Muscle of arm (tissue), 12 donors: ENCODE data around the gene DGKG. TPM values are rescaled to one million over a fixed set of nuclear protein-coding genes. Genes with fewer than 3 reads are reported as not detected.

Source experiments
- DNase-seq: peaks from one replicate; pipeline ENCODE4 v3.0.0-alpha.2; 2013
- polyA plus RNA-seq, 12 donors: library from polyadenylated mRNA; unstranded; fragments of 120-200 nt; gene quantifications; one replicate each; pipeline ENCODE4 v1.2.1, GENCODE V29; 2013; ENCODE audit not compliant: insufficient read length in 12 of 12

Gene DGKG
- polyA plus RNA-seq, 12 donors: 0.73 to 3.5 (median 2.0) TPM; not detected in 2

DNA sequence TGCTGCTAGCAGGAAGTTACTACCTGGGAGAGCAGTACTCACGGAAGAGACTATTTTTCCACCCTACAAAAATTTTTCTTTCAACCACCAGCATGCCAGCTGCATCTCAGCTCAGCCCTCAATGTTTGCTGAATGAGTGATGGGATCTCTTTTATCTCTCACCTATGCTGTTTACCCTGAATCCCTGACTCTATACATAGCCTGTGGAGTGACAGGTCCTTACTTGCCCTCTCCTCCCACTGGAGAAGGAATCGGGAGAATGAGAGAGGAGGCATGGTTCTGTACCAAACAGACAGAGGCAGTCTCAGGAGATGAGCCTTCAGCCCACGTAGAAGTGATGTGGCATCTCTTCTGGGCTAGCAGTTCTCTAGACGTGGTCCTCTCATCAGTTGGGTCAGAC, 6.7 kb upstream of the DGKG start:
- no peak for DNase-seq

DNA sequence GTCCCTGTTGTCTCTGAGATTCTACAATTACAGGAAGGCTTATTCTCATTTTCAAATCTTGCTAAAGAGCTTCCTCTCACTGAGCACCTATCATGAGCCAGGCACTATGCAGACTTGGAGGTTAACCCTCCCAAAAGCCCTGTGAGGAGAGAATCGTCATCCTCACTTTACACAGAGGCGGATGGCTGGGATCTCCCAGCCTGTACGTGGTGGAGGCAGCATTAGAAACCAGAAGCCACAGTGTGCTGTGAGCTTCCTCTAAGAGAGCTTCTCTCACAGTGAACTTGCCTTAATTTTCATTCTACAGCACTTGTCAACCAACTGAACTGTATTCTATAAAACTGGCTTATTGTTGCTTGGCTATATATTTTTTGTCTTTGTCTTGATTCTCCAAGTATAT, 6.1 kb upstream of the DGKG start:
- no peak for DNase-seq

DNA sequence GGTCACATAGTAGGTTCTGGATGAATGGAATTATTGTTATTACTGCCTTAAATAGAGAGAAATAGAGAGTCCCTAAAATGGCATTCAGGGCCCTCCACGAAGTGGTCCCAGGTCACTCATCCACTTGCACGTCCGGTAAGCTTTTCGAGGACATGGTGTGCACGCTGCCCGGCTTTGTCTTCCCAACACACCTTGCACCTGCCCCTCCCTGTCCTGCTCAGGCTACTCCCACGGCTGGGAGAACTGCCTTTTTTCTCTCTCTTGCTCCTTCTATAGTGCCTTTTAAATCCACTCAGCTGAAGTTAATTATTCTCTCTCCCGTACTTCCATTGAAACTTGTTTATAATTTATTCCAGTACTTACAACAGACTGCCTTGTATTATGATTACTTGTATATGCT, 5.6 kb upstream of the DGKG start:
- DNase-seq: no peak

DNA sequence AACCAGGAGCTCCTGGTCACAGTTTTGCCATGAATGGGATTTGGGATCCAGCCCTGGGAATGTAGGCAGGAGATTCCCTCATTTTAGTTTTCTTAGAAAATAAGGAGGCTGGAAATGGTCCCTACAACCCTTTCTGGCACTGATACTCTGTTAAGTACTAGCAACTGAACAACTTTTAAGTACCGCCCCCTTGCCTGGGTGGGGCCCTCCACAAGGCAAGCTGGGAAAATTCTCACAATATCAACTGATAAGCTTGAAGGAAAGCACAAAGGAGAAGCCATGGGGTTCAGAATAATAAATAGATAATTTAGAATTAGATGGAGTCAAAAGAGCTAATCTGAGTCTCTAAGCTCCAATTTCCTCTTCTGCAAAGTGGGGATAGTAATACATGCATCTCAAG, 4.2 kb upstream of the DGKG start:
- DNase-seq: no peak

- no peak for DNase-seq
Observed at GRCh38 chr3:186365202-186365974, 3.4 kb upstream of the DGKG start.

GRCh38 chr3:186362988-186363387, 954 bp upstream of the DGKG start:
- DNase-seq: no peak

- no peak for DNase-seq
Observed at GRCh38 chr3:186362537-186362842, 456 bp upstream of the DGKG start.

GRCh38 chr3:186361246-186361761, 730 bp downstream of the DGKG start:
- DNase-seq: no peak

GRCh38 chr3:186360779-186361178, 1.3 kb downstream of the DGKG start:
- DNase-seq: no peak

- no peak for DNase-seq
Observed at GRCh38 chr3:186359078-186359477, 3.0 kb downstream of the DGKG start.

DNA sequence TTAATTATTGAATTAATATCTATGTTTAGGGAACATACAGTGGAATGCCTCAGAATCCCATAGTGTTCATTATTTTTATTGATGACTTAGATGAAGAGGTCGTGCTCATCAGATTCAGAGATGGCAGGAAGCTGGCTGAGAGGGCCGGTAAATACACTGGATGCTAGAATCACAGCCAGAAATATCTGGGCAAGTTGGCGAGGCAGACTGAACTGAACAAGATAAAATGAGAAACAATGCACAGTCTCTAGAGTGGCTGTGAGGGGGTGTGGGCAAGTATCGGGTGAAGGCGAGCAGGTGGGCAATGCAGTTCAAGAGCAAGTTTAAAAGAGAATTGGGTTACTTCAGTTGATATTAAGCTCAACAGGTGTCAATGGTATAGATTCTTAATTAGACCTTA, 5.9 kb downstream of the DGKG start:
- DNase-seq: no peak

DNA sequence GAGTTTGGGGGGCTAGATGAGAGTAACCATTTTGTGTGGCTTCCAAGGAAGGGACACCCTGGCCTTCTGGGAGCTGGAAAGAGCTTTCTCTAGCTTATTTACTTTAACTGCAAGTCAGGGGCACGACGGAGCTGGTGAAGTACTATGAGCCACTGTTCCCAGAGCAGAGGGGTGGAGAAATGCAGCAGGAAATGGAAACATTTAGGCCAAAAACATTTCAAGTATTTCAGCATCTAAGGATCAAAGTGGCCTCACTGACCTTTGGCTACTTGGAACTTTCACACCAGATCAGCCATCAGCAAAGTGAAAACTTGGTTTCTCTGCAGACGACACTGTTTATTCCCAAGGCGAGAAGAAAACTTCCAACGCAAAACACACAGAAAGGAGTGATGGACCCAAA, 7.9 kb downstream of the DGKG start:
- no peak for DNase-seq

GRCh38 chr3:186352369-186352768, 9.7 kb downstream of the DGKG start:
- no peak for DNase-seq

DNA sequence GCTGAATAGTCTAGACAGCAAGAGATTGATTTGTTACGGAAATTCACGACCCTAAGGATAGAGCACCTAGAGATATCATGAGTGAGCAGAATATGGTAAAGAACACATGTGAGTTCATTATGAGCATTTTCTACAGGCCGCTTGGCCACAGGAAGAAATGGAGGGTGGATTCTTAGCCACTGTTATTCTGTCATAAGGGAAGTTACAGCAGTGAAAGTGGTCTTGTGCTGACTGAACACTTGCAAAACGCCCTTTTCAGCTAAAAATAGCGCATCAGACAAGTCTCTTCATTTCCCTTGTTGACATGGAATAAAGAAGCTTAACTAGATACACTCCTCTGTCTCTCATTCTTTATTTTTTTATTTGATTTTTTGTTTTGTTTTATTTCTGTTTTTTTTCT, 19.8 kb downstream of the DGKG start:
- peak; percentile 16 for DNase-seq

- DNase-seq: no peak
Observed at GRCh38 chr3:186340204-186340603, 21.8 kb downstream of the DGKG start.

DNA sequence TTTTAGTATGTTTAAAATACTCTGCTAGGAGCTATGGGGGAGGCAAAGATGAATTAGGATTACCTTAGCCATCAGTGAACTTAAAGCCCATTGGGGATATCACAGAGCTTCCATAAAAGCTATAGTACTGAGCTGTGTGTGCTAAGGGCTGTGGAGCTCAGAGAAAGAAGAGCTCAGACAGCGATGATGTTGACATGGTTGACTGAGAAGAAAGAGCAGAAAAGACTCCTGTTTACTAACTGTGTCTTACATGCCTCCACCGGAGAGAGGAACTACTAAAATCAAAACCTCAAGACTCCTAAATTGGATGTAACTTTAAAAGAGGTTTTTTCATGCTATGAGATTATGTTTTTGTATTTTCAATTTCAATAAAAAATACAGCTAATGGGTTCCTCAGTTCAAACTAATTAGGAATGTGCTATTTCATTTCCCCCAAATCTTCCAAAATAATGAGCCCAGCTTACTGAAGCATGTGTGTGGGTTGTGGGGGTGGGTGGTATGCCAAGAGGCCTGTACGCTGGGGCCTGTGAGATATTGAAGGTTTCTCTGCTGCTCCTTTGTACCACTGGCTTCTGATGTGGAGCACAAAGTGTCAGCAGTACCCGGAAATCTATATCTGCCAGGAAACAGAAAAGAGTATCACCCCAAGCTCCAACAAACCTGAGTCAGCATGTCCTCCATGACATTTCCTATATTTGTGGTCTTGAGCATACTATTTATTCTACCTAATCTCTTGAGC, 22.7 kb downstream of the DGKG start:
- DNase-seq: no peak

- no peak for DNase-seq
Observed at GRCh38 chr3:186333256-186333655, 28.8 kb downstream of the DGKG start.

DNA sequence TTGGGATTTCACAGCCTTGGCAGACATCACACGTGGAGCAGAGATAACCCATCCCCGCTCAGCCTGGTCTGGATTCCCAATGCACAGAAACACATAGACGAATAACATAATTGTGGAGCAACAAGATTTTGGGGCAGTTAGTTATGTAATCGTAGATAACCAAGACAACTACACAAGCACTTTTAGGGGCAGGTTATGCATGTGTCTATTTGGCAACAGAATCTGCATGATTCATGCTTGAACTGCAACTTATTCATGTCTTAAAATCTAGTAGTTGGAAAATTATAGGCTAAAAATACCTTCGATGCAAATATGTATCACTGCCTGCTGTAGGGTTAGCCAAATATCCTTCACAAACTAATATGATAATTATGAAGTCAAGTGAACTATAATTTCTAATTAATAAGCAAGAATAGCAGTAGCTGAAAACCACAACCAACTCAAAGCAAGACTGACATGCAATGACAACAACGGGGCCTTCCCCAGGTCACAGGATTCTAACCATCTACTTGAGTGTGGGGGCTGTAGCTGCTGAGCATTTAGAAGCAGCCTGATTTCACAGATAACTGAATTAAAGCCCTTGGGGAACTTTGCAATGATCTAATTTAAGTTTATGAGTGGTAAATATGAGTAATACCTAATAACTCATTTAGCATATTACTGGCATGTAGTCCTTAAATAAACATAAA, 31.1 kb downstream of the DGKG start:
- DNase-seq: no peak

GRCh38 chr3:186329589-186329988, 32.4 kb downstream of the DGKG start:
- no peak for DNase-seq

DNA sequence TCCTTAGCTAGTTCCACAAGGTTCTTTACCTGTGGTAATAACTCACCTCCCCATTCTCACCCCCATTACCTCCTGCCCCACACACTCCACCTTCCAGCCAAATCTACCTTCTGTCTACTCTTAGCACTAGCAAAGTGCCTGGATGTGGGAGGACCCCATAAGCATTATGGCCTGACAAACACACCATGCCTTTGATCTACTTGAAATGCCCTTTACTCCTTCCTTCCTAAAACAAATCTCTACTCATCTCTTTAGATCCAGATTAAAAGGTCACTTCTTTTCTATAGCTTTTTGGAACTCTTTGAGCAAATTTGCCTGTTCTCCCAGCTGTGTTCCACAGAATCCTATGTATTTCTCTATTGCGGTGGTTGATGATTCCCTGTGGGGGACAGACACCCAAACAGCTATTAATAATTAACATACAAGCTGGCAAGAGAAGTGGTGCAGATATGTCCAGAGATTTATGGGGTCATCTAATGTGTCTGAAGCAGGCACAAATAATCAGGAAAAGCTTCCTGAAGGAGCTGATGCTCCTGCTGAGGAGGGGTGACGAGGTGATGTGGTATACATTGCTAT, 34.0 kb downstream of the DGKG start:
- DNase-seq: no peak

GRCh38 chr3:186322761-186323160, 39.3 kb downstream of the DGKG start:
- no peak for DNase-seq

GRCh38 chr3:186321746-186322145, 40.3 kb downstream of the DGKG start:
- DNase-seq: no peak
